HTR-8/SVneo (cell line): ENCODE measurements around the gene LRCOL1.
A peak's percentile ranks its signal among the peaks of the same experiment; 100 is the strongest.
"Not testable (repeated sequence)": the region's sequence is repeated elsewhere in the genome, so short reads cannot be mapped to it uniquely, and the experiment has no call there.

Source experiments
- DNase-seq: peaks from one replicate; pipeline ENCODE4 v3.0.0; 2011; ENCODE audit warnings: low spot score, mixed read lengths; ENCODE audit not compliant: insufficient read length
- FAIRE-seq: peaks from 2 replicates; lab custom pipeline; 2011; peaks lifted over from hg19 to GRCh38; lab: Jason Lieb, UNC

Gene LRCOL1

GRCh38 chr12:132604668-132605441 lies 5.5 kb downstream of the LRCOL1 start:
- no peak for DNase-seq
- FAIRE-seq = no peak

GRCh38 chr12:132604151-132604618 lies 6.2 kb downstream of the LRCOL1 start:
- no peak for FAIRE-seq
- no peak for DNase-seq

- DNase-seq (no peak), FAIRE-seq (no peak)
Measured at GRCh38 chr12:132603240-132604150, 6.9 kb downstream of the LRCOL1 start.

- FAIRE-seq = no peak
Measured at GRCh38 chr12:132602572-132603239, 7.7 kb downstream of the LRCOL1 start.

GRCh38 chr12:132601171-132601883 lies 9.1 kb downstream of the LRCOL1 start:
- DNase-seq = no peak
- no peak for FAIRE-seq

More at GRCh38 chr12:132602572-132603239, 7.7 kb downstream of the LRCOL1 start:
- no peak for DNase-seq

GRCh38 chr12:132600048-132601032 lies 10.0 kb downstream of the LRCOL1 start:
- no peak for DNase-seq
- FAIRE-seq = no peak

GRCh38 chr12:132599502-132599901 lies 10.9 kb downstream of the LRCOL1 start:
- FAIRE-seq, DNase-seq: not testable (repeated sequence)

GRCh38 chr12:132597333-132598316 lies 12.8 kb downstream of the LRCOL1 start:
- FAIRE-seq (no peak), DNase-seq (no peak)

GRCh38 chr12:132596016-132596415 lies 14.4 kb downstream of the LRCOL1 start:
- FAIRE-seq = peak; percentile 92
- DNase-seq = peak; percentile 79

GRCh38 chr12:132595183-132595582 lies 15.2 kb downstream of the LRCOL1 start:
- no peak for FAIRE-seq

GRCh38 chr12:132593938-132594358 lies 16.4 kb downstream of the LRCOL1 start:
- FAIRE-seq (peak; percentile 99), DNase-seq (peak; percentile 93)

More at GRCh38 chr12:132595183-132595582, 15.2 kb downstream of the LRCOL1 start:
- DNase-seq = no peak

- FAIRE-seq = no peak
- DNase-seq = no peak
Measured at GRCh38 chr12:132593521-132593920, 16.9 kb downstream of the LRCOL1 start.

GRCh38 chr12:132593071-132593470 lies 17.3 kb downstream of the LRCOL1 start:
- no peak for DNase-seq
- FAIRE-seq = no peak

- no peak for FAIRE-seq
- DNase-seq = no peak
Measured at GRCh38 chr12:132592282-132592970, 18.0 kb downstream of the LRCOL1 start.

- DNase-seq = no peak
- FAIRE-seq = no peak
Measured at GRCh38 chr12:132591107-132591935, 19.1 kb downstream of the LRCOL1 start.
